EL (cell line): ENCODE data around the gene NUP188.
A peak's percentile ranks its signal among the peaks of the same experiment; 100 is the strongest.
"Not testable (repeated sequence)": the region's sequence is repeated elsewhere in the genome, so short reads cannot be mapped to it uniquely, and the experiment has no call there.

Experiments
- DNase-seq: peaks from one replicate; pipeline ENCODE4 v3.0.0-alpha.2; 2016

NUP188 gene

GRCh38 chr9:128944966-128945365 is 2.5 kb upstream of the NUP188 start:
- DNase-seq, result not testable (repeated sequence)

- DNase-seq, result no peak
These were observed 1.5 kb upstream of the NUP188 start for GRCh38 chr9:128945798-128946501.

GRCh38 chr9:128946571-128947276 is 775 bp upstream of the NUP188 start:
- peak; percentile 23 for DNase-seq

- no peak for DNase-seq
These were observed 297 bp upstream of the NUP188 start for GRCh38 chr9:128947277-128947526.

- not testable (repeated sequence) for DNase-seq
These were observed 13.9 kb downstream of the NUP188 start for GRCh38 chr9:128961403-128961802.

- DNase-seq, result peak; percentile 59
These were observed 22.0 kb downstream of the NUP188 start for GRCh38 chr9:128969491-128969890.

GRCh38 chr9:128972956-128973355 is 25.5 kb downstream of the NUP188 start:
- DNase-seq, result peak; percentile 76

- no peak for DNase-seq
These were observed 31.6 kb downstream of the NUP188 start for GRCh38 chr9:128979111-128979510.

- no peak for DNase-seq
These were observed 36.0 kb downstream of the NUP188 start for GRCh38 chr9:128983536-128983935.

GRCh38 chr9:128986671-128987070 is 39.2 kb downstream of the NUP188 start:
- DNase-seq, result no peak

GRCh38 chr9:128987805-128988204 is 40.3 kb downstream of the NUP188 start:
- peak; percentile 92 for DNase-seq

- no peak for DNase-seq
These were observed 45.5 kb downstream of the NUP188 start for GRCh38 chr9:128992995-128993394.

- DNase-seq, result no peak
These were observed 48.3 kb downstream of the NUP188 start for GRCh38 chr9:128995791-128996190.

GRCh38 chr9:128998462-128998861 is 51.0 kb downstream of the NUP188 start:
- DNase-seq, result no peak

- no peak for DNase-seq
These were observed 52.2 kb downstream of the NUP188 start for GRCh38 chr9:128999581-129000206.

GRCh38 chr9:129001504-129002325 is 54.2 kb downstream of the NUP188 start:
- no peak for DNase-seq

- no peak for DNase-seq
These were observed 55.5 kb downstream of the NUP188 start for GRCh38 chr9:129002992-129003391.

- not testable (repeated sequence) for DNase-seq
These were observed 56.7 kb downstream of the NUP188 start for GRCh38 chr9:129004173-129004572.

- no peak for DNase-seq
These were observed 58.0 kb downstream of the NUP188 start for GRCh38 chr9:129005336-129005997.

- DNase-seq, result peak; percentile 76
These were observed 59.0 kb downstream of the NUP188 start for GRCh38 chr9:129006328-129007034.

- DNase-seq, result no peak
These were observed 59.7 kb downstream of the NUP188 start for GRCh38 chr9:129007035-129007765.
